Esophagus squamous epithelium (tissue), 4 donors: ENCODE results near the gene CNDP2.
"Not testable (repeated sequence)": the region's sequence is repeated elsewhere in the genome, so short reads cannot be mapped to it uniquely, and the experiment has no call there.

Experiments used
- POLR2A ChIP-seq, 4 donors: fragments of 450-650 bp; IDR thresholded peaks; one replicate each; pipeline ENCODE4 v1.6.1; 2017; ENCODE audit warnings: antibody characterized with exemption in 4 of 4, mild to moderate bottlenecking in 4 of 4, moderate library complexity in 3 of 4
- TF ChIP-seq, protein P1 (sequence below), 6 experiments: fragments of 450-650 bp in 4 of 6; fragments of 200-600 bp in 2 of 6; sonication (generic) in 2 of 6; IDR thresholded peaks; one replicate each; pipeline ENCODE4 v1.5.1; 2016 to 2019; ENCODE audit warnings: antibody characterized with exemption in 6 of 6, mild to moderate bottlenecking in 4 of 6, moderate library complexity in 4 of 6

DNA sequence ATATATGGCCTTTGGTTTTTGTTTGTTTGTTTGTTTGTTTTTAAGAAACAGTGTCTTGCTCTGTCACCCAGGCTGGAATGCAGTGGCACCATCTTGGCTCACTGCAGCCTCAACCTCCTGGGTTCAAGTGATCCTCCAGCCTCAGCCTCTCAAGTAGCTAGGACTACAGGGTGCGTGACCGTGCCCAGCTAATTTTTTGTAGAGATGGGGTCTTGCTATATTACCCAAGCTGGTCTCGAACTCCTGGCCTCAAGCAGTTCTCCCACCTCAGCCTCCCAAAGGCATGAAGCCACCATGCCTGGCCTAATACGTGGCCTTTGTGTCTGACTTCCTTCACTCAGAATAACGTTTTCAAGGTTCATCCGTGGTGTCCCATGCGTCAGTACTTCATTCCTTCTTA is 28.8 kb downstream of the CNDP2 start:
- TF ChIP-seq, protein P1, sequence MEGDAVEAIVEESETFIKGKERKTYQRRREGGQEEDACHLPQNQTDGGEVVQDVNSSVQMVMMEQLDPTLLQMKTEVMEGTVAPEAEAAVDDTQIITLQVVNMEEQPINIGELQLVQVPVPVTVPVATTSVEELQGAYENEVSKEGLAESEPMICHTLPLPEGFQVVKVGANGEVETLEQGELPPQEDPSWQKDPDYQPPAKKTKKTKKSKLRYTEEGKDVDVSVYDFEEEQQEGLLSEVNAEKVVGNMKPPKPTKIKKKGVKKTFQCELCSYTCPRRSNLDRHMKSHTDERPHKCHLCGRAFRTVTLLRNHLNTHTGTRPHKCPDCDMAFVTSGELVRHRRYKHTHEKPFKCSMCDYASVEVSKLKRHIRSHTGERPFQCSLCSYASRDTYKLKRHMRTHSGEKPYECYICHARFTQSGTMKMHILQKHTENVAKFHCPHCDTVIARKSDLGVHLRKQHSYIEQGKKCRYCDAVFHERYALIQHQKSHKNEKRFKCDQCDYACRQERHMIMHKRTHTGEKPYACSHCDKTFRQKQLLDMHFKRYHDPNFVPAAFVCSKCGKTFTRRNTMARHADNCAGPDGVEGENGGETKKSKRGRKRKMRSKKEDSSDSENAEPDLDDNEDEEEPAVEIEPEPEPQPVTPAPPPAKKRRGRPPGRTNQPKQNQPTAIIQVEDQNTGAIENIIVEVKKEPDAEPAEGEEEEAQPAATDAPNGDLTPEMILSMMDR (IDR thresholded peaks at IDR 0.05): not testable (repeated sequence)
- not testable (repeated sequence) for TF ChIP-seq POLR2A (IDR thresholded peaks at IDR 0.05)
